IMR-90 (cell line): ENCODE data around the gene CARD16. TPM values are rescaled to one million over a fixed set of nuclear protein-coding genes. Genes with fewer than 3 reads are reported as not detected.

Experiments used
- ATAC-seq: fragments of 200-7000 bp; cut with Tn5 transposase; 2 replicates; pipeline ENCODE4 v1.9.1; 2020; ENCODE audit warnings: low read depth, mild to moderate bottlenecking, moderate library complexity
- BruUV-seq: library from RNA; stranded (reverse); fragments of 400-500 nt; replicated peaks from 2 replicates; lab custom pipeline; 2021; lab: Mats Ljungman, UMichigan
- CTCF ChIA-PET: fragments of 300-600 bp; formaldehyde crosslinking; extraction: SDS; loops from one replicate; lab custom pipeline; 2021; ENCODE audit warnings: antibody characterized with exemption; lab: Yijun Ruan, JAX
- POLR2A ChIA-PET: fragments of 300-600 bp; sonication (Branson Sonifier 250); formaldehyde crosslinking; loops from one replicate; lab custom pipeline; 2022; ENCODE audit warnings: antibody characterized with exemption; ENCODE audit not compliant: unreplicated experiment; lab: Charles Lee
- DNase-seq: peaks from one replicate; pipeline ENCODE4 v3.0.0; 2013
- H2AFZ ChIP-seq: replicated peaks from 2 replicates; pipeline ENCODE3; 2013; ENCODE audit warnings: low read length, mild to moderate bottlenecking; ENCODE audit not compliant: poor library complexity
- H2AK5ac ChIP-seq: 2 replicates; pipeline ENCODE4 v1.6.1; 2013; ENCODE audit warnings: low read depth, low read length, inconsistent platforms
- H2AK9ac ChIP-seq: replicated peaks from 2 replicates; pipeline ENCODE3; 2013; ENCODE audit warnings: mild to moderate bottlenecking, low read depth, low read length, moderate library complexity; ENCODE audit not compliant: poor library complexity
- H2BK120ac ChIP-seq: 2 replicates; pipeline ENCODE4 v1.6.1; 2013; ENCODE audit warnings: low read depth, low read length, inconsistent platforms
- H2BK15ac ChIP-seq: 3 replicates; pipeline ENCODE4 v1.6.1; 2013; ENCODE audit warnings: low read depth, low read length, inconsistent platforms
- H2BK20ac ChIP-seq: 2 replicates; pipeline ENCODE4 v1.6.1; 2013; ENCODE audit warnings: low read depth, mild to moderate bottlenecking, inconsistent platforms, low read length, moderate library complexity
- H2BK5ac ChIP-seq: 2 replicates; pipeline ENCODE4 v1.6.1; 2013; ENCODE audit warnings: mild to moderate bottlenecking, low read depth, low read length, inconsistent platforms; ENCODE audit not compliant: poor library complexity, severe bottlenecking
- H3K14ac ChIP-seq: replicated peaks from 2 replicates; pipeline ENCODE4 v1.6.1; 2013; ENCODE audit warnings: low read depth, low read length, inconsistent platforms
- H3K18ac ChIP-seq: 2 replicates; pipeline ENCODE4 v1.6.1; 2013; ENCODE audit warnings: low read depth, low read length, control low read depth
- H3K23ac ChIP-seq: 2 replicates; pipeline ENCODE4 v1.6.1; 2013; ENCODE audit warnings: low read depth, low read length, inconsistent platforms
- H3K27ac ChIP-seq: 2 replicates; pipeline ENCODE4 v1.5.1; 2013; ENCODE audit warnings: mild to moderate bottlenecking, control low read depth, low read length; ENCODE audit not compliant: insufficient read depth
- H3K27me3 ChIP-seq: 2 replicates; pipeline ENCODE4 v1.6.1; 2013; ENCODE audit warnings: low read length; ENCODE audit not compliant: control insufficient read depth, insufficient read depth
- H3K36me3 ChIP-seq: 2 replicates; pipeline ENCODE4 v1.6.1; 2013; ENCODE audit warnings: low read length, mixed read lengths; ENCODE audit not compliant: control insufficient read depth, insufficient read depth
- H3K4ac ChIP-seq: 2 replicates; pipeline ENCODE4 v1.6.1; 2013; ENCODE audit warnings: low read depth, low read length, inconsistent platforms
- H3K4me1 ChIP-seq: 2 replicates; pipeline ENCODE4 v1.6.1; 2013; ENCODE audit warnings: low read length, mixed read lengths; ENCODE audit not compliant: control insufficient read depth, insufficient read depth
- H3K4me2 ChIP-seq: 2 replicates; pipeline ENCODE4 v1.6.1; 2013; ENCODE audit warnings: low read depth, mild to moderate bottlenecking, control low read depth, low read length, moderate library complexity
- H3K4me3 ChIP-seq: 2 replicates; pipeline ENCODE4 v1.5.1; 2013; ENCODE audit warnings: low read depth, mild to moderate bottlenecking, control low read depth, low read length, moderate library complexity; ENCODE audit not compliant: insufficient read depth
- H3K56ac ChIP-seq: 2 replicates; pipeline ENCODE4 v1.6.1; 2013; ENCODE audit warnings: low read length, inconsistent platforms; ENCODE audit not compliant: insufficient read depth; ENCODE audit errors: extremely low read depth
- H3K79me1 ChIP-seq, 2 experiments: 2 replicates each; pipeline ENCODE4 v1.6.1; 2013; ENCODE audit warnings: low read length in 2 of 2, inconsistent platforms in 1 of 2, low read depth in 1 of 2
- H3K9ac ChIP-seq: 2 replicates; pipeline ENCODE4 v1.6.1; 2013; ENCODE audit warnings: low read depth, low read length, control low read depth
- H3K9me1 ChIP-seq: 2 replicates; pipeline ENCODE4 v1.6.1; 2013; ENCODE audit warnings: low read length, inconsistent platforms; ENCODE audit not compliant: insufficient read depth
- H3K9me3 ChIP-seq: 2 replicates; pipeline ENCODE4 v1.6.1; 2013; ENCODE audit warnings: low read length; ENCODE audit not compliant: control insufficient read depth, insufficient read depth
- H4K20me1 ChIP-seq: 2 replicates; pipeline ENCODE4 v1.6.1; 2013; ENCODE audit warnings: low read length, inconsistent platforms; ENCODE audit not compliant: insufficient read depth
- H4K5ac ChIP-seq: 2 replicates; pipeline ENCODE4 v1.6.1; 2013; ENCODE audit warnings: mild to moderate bottlenecking, low read depth, low read length, control low read depth
- H4K8ac ChIP-seq, 2 experiments: 2 replicates each; pipeline ENCODE4 v1.6.1; 2013; ENCODE audit warnings: low read depth in 2 of 2, low read length in 2 of 2, control low read depth in 1 of 2, inconsistent platforms in 1 of 2
- H4K91ac ChIP-seq: 2 replicates; pipeline ENCODE4 v1.6.1; 2013; ENCODE audit warnings: low read depth, low read length, inconsistent platforms; ENCODE audit not compliant: insufficient read depth
- BHLHE40 ChIP-seq: fragments of 150-350 bp; IDR thresholded peaks from 2 replicates; pipeline ENCODE4 v1.6.1; 2016; ENCODE audit warnings: mild to moderate bottlenecking, low read depth, low read length
- CEBPB ChIP-seq: IDR thresholded peaks from 2 replicates; pipeline ENCODE4 v1.6.1; 2012; ENCODE audit warnings: low read depth, low read length, improper control_type of control experiment
- CHD1 ChIP-seq: IDR thresholded peaks from 2 replicates; pipeline ENCODE4 v1.6.1; 2012; ENCODE audit warnings: low read depth, low read length, improper control_type of control experiment
- FOS ChIP-seq: fragments of 150-350 bp; IDR thresholded peaks from 2 replicates; pipeline ENCODE4 v1.6.1; 2016; ENCODE audit warnings: low read depth, low read length
- MAFK ChIP-seq: IDR thresholded peaks from 2 replicates; pipeline ENCODE4 v1.6.1; 2012; ENCODE audit warnings: low read depth, low read length, improper control_type of control experiment
- MAZ ChIP-seq: IDR thresholded peaks from 2 replicates; pipeline ENCODE4 v1.6.1; 2012; ENCODE audit warnings: low read depth, mild to moderate bottlenecking, low read length, improper control_type of control experiment, moderate library complexity, borderline replicate concordance
- MXI1 ChIP-seq: IDR thresholded peaks from 2 replicates; pipeline ENCODE4 v1.6.1; 2012; ENCODE audit warnings: low read depth, mild to moderate bottlenecking, low read length, moderate library complexity, borderline replicate concordance
- NFE2L2 ChIP-seq: fragments of 150-350 bp; IDR thresholded peaks from 2 replicates; pipeline ENCODE4 v1.6.1; 2016; ENCODE audit warnings: low read depth, mild to moderate bottlenecking, low read length
- POLR2A ChIP-seq: IDR thresholded peaks from 2 replicates; pipeline ENCODE4 v1.6.1; 2012; ENCODE audit warnings: mild to moderate bottlenecking, low read depth, low read length
- RAD21 ChIP-seq: IDR thresholded peaks from 2 replicates; pipeline ENCODE4 v1.6.1; 2012; ENCODE audit warnings: low read length, improper control_type of control experiment
- RCOR1 ChIP-seq: IDR thresholded peaks from 2 replicates; pipeline ENCODE4 v1.6.1; 2012; ENCODE audit warnings: mild to moderate bottlenecking, low read length, improper control_type of control experiment; ENCODE audit not compliant: insufficient replicate concordance
- RFX5 ChIP-seq: IDR thresholded peaks from 2 replicates; pipeline ENCODE4 v1.8.0; 2012; ENCODE audit warnings: low read depth, mild to moderate bottlenecking, low read length, moderate library complexity
- SMC3 ChIP-seq: fragments of 150-350 bp; IDR thresholded peaks from 2 replicates; pipeline ENCODE4 v1.6.1; 2016; ENCODE audit warnings: low read depth, mild to moderate bottlenecking, antibody characterized with exemption, low read length, moderate library complexity
- WGBS, 2 experiments: methylation state at CpG; one replicate each; pipeline versions ENCODE4 v1.1.5 to v1.1.7; 2013; ENCODE audit warnings: missing lambda C conversion rate in 2 of 2; ENCODE audit not compliant: insufficient read length in 1 of 2; ENCODE audit errors: extremely low coverage in 2 of 2; 5-methylcytosine and 5-hydroxymethylcytosine counted together
- dilution Hi-C: fragments of 300-500 bp; cut with HindIII; formaldehyde crosslinking; loops from one replicate; pipeline ENCODE4 v1.14.3; 2018; ENCODE audit warnings: low sequenced_read_pairs; ENCODE audit not compliant: unreplicated experiment
- in situ Hi-C: fragments of 300-500 bp; cut with MboI; formaldehyde crosslinking; loops from 3 replicates; pipeline ENCODE4 v1.14.3; 2019; ENCODE audit warnings: low sequenced_read_pairs, inconsistent platforms, mixed read lengths
- intact Hi-C: fragments of 100-400 bp; cut with micrococcal nuclease; formaldehyde crosslinking; loops from 2 replicates; pipeline ENCODE4 v1.10.0; 2022
- polyA plus RNA-seq, 3 experiments: library from polyadenylated mRNA; depleted of rRNA; stranded (reverse); fragments of >200 nt; gene quantifications; 2 replicates each; pipeline ENCODE4 v1.2.3, GENCODE V29; 2012; ENCODE audit warnings: low replicate concordance in 1 of 3
- total RNA-seq: library from RNA; depleted of rRNA; stranded (reverse); fragments of >200 nt; gene quantifications from 2 replicates; pipeline ENCODE4 v1.2.3, GENCODE V29; 2012
- TF ChIP-seq, protein P1 (sequence below): fragments of 150-350 bp; IDR thresholded peaks from 2 replicates; pipeline ENCODE4 v1.6.1; 2016; ENCODE audit warnings: low read depth, mild to moderate bottlenecking, low read length, moderate library complexity, borderline replicate concordance
- TF ChIP-seq, protein P2 (sequence below): fragments of 150-350 bp; IDR thresholded peaks from 2 replicates; pipeline ENCODE4 v1.6.1; 2017; ENCODE audit warnings: mild to moderate bottlenecking, antibody characterized with exemption, low read length, low read depth
- TF ChIP-seq, protein P3 (sequence below): conservative IDR thresholded peaks from 2 replicates; pipeline ENCODE4 v1.5.1; 2012; ENCODE audit warnings: mild to moderate bottlenecking, low read depth, low read length, improper control_type of control experiment

Gene CARD16
- total and polyA plus RNA-seq, 2 of the 4 experiments (the other 2 are of a cell fraction) = 7.9 to 29.2 TPM

DNA sequence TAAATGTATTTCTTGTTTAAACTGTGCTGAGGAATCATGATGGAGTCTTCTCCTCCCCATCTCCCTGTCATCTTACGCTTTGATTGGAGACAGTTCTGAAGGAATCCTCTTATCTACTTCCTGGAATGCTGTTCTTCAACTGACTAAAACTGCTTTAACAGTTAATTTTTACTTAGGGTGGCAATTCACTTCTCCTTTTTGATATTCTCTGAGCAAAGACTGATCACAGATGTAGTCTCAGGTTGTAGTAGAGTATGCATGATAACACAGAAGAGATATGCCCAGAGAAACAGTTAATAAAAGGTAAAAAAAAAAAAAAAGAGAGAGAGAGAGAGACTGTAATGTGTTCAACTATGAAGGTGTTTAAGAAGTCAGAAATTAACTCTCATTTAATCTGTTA lies 20.7 kb downstream of the CARD16 start:
- Histone ChIP-seq H4K20me1 (no peaks in the 10 kb centered on the region), H3K4me1 (no peaks in the 10 kb centered on the region), H2AK5ac (no peak overlapping the region), H3K14ac (no peak overlapping the region), H3K56ac (no peak overlapping the region), H2BK15ac (no peak overlapping the region), H3K18ac (no peak overlapping the region), H4K91ac (no peak overlapping the region), H3K27ac (no peak overlapping the region), H3K9ac (no peak overlapping the region), H3K36me3 (peaks cover 10% of the 10 kb centered on the region), H4K8ac (no peak overlapping the region), H3K27me3 (no peaks in the 10 kb centered on the region), H2BK20ac (no peak overlapping the region), H3K4me2 (no peak overlapping the region), H3K4me3 (no peak overlapping the region), H4K5ac (no peak overlapping the region), H3K79me1 (no peaks in the 10 kb centered on the region), H2BK120ac (no peak overlapping the region), H3K4ac (no peak overlapping the region), H3K23ac (no peak overlapping the region), H2AK9ac (no peak overlapping the region), H3K9me3 (no peaks in the 10 kb centered on the region), H2AFZ (no peak overlapping the region), H3K9me1 (no peaks in the 10 kb centered on the region), H2BK5ac (no peak overlapping the region)
- ChIA-PET POLR2A (no interaction called here), CTCF (no interaction called here)
- ATAC-seq (no peak), DNase-seq (no peak)
- dilution Hi-C loops (no loop called here), intact Hi-C loops (no loop called here), in situ Hi-C loops (no loop called here)
- no CpG with 5 or more reads among the region's 1 CpG for WGBS, 2 experiments
- TF ChIP-seq, protein P1, sequence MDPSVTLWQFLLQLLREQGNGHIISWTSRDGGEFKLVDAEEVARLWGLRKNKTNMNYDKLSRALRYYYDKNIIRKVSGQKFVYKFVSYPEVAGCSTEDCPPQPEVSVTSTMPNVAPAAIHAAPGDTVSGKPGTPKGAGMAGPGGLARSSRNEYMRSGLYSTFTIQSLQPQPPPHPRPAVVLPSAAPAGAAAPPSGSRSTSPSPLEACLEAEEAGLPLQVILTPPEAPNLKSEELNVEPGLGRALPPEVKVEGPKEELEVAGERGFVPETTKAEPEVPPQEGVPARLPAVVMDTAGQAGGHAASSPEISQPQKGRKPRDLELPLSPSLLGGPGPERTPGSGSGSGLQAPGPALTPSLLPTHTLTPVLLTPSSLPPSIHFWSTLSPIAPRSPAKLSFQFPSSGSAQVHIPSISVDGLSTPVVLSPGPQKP = no peak
- TF ChIP-seq BHLHE40 (no peak), CHD1 (no peak), NFE2L2 (no peak), CEBPB (no peak), FOS (no peak), MXI1 (no peak), MAFK (no peak), POLR2A (no peak), RAD21 (no peak), RCOR1 (no peak), SMC3 (no peak), MAZ (no peak), RFX5 (no peak)
- TF ChIP-seq, protein P2, sequence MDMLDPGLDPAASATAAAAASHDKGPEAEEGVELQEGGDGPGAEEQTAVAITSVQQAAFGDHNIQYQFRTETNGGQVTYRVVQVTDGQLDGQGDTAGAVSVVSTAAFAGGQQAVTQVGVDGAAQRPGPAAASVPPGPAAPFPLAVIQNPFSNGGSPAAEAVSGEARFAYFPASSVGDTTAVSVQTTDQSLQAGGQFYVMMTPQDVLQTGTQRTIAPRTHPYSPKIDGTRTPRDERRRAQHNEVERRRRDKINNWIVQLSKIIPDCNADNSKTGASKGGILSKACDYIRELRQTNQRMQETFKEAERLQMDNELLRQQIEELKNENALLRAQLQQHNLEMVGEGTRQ = no peak
- TF ChIP-seq, protein P3, sequence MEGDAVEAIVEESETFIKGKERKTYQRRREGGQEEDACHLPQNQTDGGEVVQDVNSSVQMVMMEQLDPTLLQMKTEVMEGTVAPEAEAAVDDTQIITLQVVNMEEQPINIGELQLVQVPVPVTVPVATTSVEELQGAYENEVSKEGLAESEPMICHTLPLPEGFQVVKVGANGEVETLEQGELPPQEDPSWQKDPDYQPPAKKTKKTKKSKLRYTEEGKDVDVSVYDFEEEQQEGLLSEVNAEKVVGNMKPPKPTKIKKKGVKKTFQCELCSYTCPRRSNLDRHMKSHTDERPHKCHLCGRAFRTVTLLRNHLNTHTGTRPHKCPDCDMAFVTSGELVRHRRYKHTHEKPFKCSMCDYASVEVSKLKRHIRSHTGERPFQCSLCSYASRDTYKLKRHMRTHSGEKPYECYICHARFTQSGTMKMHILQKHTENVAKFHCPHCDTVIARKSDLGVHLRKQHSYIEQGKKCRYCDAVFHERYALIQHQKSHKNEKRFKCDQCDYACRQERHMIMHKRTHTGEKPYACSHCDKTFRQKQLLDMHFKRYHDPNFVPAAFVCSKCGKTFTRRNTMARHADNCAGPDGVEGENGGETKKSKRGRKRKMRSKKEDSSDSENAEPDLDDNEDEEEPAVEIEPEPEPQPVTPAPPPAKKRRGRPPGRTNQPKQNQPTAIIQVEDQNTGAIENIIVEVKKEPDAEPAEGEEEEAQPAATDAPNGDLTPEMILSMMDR = no peak
- no TSS peak for BruUV-seq
